Measurements from ENCODE around the gene MAOA. TPM values are rescaled to one million over a fixed set of nuclear protein-coding genes. Genes with fewer than 3 reads are reported as not detected.

MAOA gene
- total and polyA plus RNA-seq, 12 donors = 15.5 to 93.0 (median 53.4) TPM

GRCh38 chrX:43702660-43703059 lies 46.6 kb downstream of the MAOA start:
- intact Hi-C loops (cut with DNase I) = loop anchor here in 1 of 2 donors (10.0 kb wide), 1 partner anchor 48 kb away; the partner anchor contains the start of gene MAOA
- H3K9me3 ChIP-seq (replicated peaks in 1 of 3) = no peaks in the 10 kb centered on the region
- TF ChIP-seq CTCF (IDR thresholded peaks at IDR 0.05) (no peak), POLR2A (IDR thresholded peaks at IDR 0.05) (peak in 1 of 2 donors; percentile 1)
- 31 to 54% (median 47%) methylated on average over 2 of the region's 2 CpGs for WGBS, 4 donors
- no peak overlapping the region for H3K4me3 ChIP-seq
- H3K4me1 ChIP-seq (replicated peaks in 1 of 2) = peaks cover 9 to 20% of the 10 kb centered on the region in 2 donors
- H3K27me3 ChIP-seq = peaks cover 4% of the 10 kb centered on the region
- H3K36me3 ChIP-seq (replicated peaks in 1 of 2) = no peaks in the 10 kb centered on the region
- DNase-seq = no peak
- H3K27ac ChIP-seq = peak overlapping the region in 4 of 5 donors; percentile 62 to 85 (median 69)

DNA sequence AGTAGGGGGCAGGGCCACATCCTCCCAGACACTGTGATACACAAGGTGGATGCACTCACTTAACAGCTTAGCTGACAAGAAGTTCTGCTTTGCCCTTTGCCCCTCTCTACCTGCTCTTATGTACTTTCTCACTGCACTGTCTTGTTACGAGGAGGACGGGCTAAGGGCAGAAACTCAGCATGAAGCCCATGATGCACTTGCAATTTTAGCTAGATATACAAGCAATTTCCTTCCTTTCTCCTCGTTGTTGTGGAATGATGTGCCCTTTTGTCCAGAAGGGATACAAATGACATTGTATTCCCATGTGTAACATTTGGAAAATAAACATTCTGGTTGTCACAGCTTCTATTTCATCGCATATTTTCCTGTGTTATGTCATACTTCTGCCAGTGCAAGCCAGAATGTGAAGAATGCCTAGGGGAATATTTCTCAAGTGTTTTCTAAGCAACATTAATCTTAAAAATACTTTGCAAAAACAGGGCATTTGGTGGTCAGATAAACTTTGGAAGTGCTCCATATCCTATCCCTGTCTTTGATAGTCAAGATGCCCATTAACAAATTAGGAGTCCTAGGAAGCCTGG lies 47.2 kb downstream of the MAOA start:
- intact Hi-C loops (cut with DNase I) = loop anchor here in 1 of 2 donors (10.0 kb wide), 1 partner anchor 48 kb away; the partner anchor contains the start of gene MAOA
- DNase-seq = peak in 2 of 7 donors; percentile 3 to 51
- TF ChIP-seq CTCF (IDR thresholded peaks at IDR 0.05) = no peak
- TF ChIP-seq POLR2A (IDR thresholded peaks at IDR 0.05) = no peak
- H3K4me3 ChIP-seq = no peak overlapping the region
- peak overlapping the region in 4 of 5 donors; percentile 62 to 85 (median 69) for H3K27ac ChIP-seq
- H3K27me3 ChIP-seq = peaks cover 4% of the 10 kb centered on the region
- H3K36me3 ChIP-seq (replicated peaks in 1 of 2) = no peaks in the 10 kb centered on the region
- H3K9me3 ChIP-seq (replicated peaks in 1 of 3) = no peaks in the 10 kb centered on the region
- 20 to 41% (median 25%) methylated on average over 4 of the region's 4 CpGs for WGBS, 4 donors
- H3K4me1 ChIP-seq (replicated peaks in 1 of 2) = peaks cover 9 to 27% of the 10 kb centered on the region in 2 donors

- WGBS, 4 donors = 58 to 90% (median 73%) methylated on average over 2 of the region's 2 CpGs
These were observed 50.8 kb downstream of the MAOA start for GRCh38 chrX:43706786-43707370.

More at GRCh38 chrX:43706786-43707370, 50.8 kb downstream of the MAOA start:
- Histone ChIP-seq H3K36me3 (replicated peaks in 1 of 2) (no peaks in the 10 kb centered on the region), H3K4me3 (no peak overlapping the region), H3K27me3 (peaks cover 4% of the 10 kb centered on the region), H3K9me3 (replicated peaks in 1 of 3) (no peaks in the 10 kb centered on the region), H3K27ac (peak overlapping the region in 2 of 5 donors; percentile 4 to 73), H3K4me1 (replicated peaks in 1 of 2) (peaks cover 7 to 30% of the 10 kb centered on the region in 2 donors)
- no peak for TF ChIP-seq CTCF (IDR thresholded peaks at IDR 0.05)
- no peak for TF ChIP-seq POLR2A (IDR thresholded peaks at IDR 0.05)
- no peak for DNase-seq
- intact Hi-C loops (cut with DNase I) = loop anchor here in 1 of 2 donors (10.0 kb wide), 1 partner anchor 52 kb away; the partner anchor contains the start of gene MAOA
